ENCODE data around the gene ZFYVE28.

The ZFYVE28 gene

GRCh38 chr4:2261110-2261852 is 157.2 kb downstream of the ZFYVE28 start:
- peak in 1 of 2 donors; percentile 42 for DNase-seq (ENCODE audit: low read depth in 1 of 2, low spot score in 1 of 2)

- DNase-seq (ENCODE audit: low read depth in 1 of 2, low spot score in 1 of 2): no peak
Measured at GRCh38 chr4:2260344-2261109, 157.9 kb downstream of the ZFYVE28 start.

DNA sequence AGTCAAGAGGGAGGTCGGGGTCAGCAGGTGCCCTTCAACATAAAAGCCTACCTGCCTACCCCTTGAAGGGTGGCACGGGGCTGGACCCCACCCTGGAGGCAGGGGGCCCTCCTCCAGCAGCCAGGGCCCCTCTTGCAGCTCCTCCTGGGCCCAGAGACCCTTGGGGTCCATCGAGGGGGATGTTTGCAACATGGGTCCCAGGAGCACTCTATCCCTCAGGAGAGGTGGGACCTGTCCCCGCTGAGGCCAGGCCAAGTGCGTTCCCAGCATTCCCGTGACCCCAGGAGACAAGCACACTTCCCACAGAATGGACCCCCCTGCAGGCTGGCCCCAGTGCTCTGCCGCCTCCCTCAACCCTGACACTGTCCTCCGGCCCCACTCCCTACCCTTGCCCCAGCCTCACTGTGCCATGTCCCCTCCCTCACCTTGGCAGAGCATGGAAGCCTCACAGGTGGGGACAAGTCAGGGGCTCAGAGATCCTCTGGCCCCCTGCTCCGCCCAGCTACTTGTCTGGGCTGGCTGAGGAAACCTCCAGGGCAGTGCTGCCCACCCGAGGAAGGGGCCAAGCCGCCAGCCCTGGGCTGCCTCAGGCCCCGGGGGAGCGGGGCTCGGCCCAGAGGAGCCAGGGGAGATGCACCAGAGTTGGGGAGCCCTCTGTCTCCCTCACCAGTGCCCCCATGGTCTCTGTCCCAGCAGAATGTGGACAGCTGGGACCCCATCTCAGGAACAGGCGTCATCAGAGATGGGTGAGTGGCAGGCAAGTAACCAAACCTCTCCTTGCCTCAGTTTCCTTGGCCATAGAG is 158.7 kb downstream of the ZFYVE28 start:
- peak in 1 of 2 donors; percentile 1 for DNase-seq (ENCODE audit: low read depth in 1 of 2, low spot score in 1 of 2)

- no peak for DNase-seq (ENCODE audit: low read depth in 1 of 2, low spot score in 1 of 2)
Measured at GRCh38 chr4:2259036-2259540, 159.4 kb downstream of the ZFYVE28 start.

- DNase-seq (ENCODE audit: low read depth in 1 of 2, low spot score in 1 of 2): no peak
Measured at GRCh38 chr4:2258091-2259035, 160.1 kb downstream of the ZFYVE28 start.

DNA sequence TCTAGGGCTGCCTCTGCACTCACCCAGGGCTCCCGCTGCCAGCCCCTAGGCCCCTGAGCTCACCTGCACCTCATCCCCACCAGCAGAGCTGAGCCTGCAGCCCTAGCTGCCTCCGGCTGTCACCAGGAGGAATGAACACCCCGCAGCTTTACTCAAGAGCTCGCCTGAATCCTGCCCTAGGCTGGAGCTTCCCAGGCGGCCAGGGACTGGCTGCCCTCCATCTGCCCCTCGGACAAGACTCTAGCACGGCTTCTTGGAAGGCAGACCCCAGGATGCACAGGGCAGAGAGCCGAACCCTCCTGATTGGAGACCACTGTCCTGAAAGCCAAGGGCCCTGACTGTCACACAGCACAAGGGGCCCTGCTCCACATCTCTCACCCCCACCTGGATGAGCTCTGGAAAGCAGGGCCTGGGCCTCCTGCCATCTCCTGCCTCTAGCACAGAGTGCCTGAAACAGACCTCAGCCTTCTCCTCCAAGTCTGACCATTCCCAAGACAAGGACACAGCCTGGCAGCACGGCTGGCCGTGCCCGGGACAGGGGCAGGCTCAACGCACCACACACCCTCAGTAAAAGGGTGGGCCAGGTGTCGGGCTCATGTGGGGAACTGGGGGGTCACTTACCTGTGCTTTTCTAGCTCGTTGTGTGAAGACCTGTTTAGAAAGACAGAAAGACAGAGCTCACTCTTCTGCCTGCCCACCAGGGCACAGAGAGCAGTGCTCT is 160.9 kb downstream of the ZFYVE28 start:
- DNase-seq (ENCODE audit: low read depth in 1 of 2, low spot score in 1 of 2): no peak

DNA sequence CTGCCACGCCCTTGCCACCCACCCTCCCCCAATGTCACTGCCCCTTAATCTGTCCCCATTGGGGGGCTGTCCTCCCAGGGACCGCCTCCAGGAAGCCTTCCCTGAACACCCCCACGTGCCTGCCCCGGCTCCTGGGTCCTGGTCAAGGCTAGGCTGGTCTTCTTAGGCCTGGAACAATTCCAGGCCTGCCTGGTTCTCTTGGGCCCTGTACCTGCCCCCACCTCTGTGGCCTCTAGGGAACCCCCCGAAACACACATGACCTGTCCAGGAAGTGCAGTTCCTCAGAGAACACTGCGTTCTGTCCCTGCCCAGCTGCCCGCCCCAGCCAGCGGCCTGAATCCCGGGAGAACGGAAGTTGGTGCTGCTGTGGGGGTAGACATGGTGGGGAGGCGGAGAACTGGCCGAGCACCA is 161.7 kb downstream of the ZFYVE28 start:
- DNase-seq (ENCODE audit: low read depth in 1 of 2, low spot score in 1 of 2): no peak

DNA sequence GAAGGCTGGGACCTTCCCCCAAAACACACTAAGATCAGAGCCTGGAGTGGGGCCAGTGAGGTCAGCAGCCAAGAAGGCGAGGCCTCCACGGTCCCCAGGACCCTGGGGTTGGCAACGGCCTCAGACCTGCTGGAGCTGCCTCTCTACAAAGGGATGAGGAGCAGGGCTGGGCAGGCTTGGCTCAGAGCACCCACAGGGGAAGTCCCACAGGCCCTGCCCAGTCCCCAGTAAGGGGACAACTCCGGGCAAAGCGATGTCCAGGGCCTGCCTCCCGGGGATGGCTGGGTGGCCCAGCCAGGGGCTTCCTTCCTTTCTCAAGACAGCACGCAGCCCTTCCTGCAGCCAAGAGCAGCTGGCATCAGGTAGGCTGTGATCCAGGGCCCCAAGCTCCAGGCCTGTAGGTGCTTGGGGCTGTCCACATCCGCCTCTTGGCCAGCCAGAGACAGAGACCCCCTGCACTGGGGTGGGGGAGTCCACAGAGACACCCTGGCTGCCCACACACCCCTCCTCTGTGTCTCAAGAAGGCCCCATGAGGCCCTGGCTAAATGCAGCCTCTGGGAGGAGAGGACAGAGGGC is 162.2 kb downstream of the ZFYVE28 start:
- no peak for DNase-seq (ENCODE audit: low read depth in 1 of 2, low spot score in 1 of 2)

- DNase-seq (ENCODE audit: low read depth in 1 of 2, low spot score in 1 of 2): no peak
Measured at GRCh38 chr4:2255501-2256155, 162.8 kb downstream of the ZFYVE28 start.

DNA sequence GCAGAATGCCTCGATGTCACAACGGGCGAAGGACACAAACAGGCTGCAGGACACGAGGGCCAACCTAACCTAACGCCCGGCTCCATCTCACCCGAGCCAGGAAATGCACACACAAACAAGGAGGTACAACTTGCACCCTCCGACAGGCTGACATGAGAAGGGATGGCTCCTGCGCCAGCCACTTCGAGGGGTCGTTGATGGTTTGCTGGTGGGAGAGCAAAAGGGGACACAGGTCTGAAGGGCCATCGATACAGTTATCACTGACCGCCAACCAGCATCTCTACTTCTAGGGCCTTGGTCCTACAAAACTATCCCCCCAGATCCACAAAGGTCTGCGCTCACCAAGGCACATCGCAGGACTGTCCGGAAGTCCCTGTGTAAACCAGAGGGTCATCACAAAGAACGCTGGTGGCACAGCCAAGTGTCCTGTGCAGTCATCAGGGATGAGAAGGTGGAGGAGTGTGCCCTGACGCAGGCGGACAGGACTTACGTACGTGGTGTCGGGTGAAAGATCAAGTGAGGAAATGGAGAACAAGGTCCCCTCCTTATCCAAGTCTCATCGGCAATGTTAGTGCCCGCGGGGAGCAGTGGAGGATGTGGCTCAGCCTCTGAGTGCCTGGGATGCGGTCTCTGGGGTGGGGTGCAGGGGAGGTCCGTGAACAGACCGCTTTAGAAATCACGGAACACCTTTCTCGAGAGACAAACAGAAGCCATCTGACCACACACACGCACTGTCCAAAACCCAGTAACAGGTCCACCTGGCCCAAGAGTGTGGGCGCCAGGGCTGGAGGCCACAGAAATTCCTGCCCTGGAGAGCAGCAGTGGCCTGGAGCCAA is 163.6 kb downstream of the ZFYVE28 start:
- DNase-seq (ENCODE audit: low read depth in 1 of 2, low spot score in 1 of 2): no peak

DNA sequence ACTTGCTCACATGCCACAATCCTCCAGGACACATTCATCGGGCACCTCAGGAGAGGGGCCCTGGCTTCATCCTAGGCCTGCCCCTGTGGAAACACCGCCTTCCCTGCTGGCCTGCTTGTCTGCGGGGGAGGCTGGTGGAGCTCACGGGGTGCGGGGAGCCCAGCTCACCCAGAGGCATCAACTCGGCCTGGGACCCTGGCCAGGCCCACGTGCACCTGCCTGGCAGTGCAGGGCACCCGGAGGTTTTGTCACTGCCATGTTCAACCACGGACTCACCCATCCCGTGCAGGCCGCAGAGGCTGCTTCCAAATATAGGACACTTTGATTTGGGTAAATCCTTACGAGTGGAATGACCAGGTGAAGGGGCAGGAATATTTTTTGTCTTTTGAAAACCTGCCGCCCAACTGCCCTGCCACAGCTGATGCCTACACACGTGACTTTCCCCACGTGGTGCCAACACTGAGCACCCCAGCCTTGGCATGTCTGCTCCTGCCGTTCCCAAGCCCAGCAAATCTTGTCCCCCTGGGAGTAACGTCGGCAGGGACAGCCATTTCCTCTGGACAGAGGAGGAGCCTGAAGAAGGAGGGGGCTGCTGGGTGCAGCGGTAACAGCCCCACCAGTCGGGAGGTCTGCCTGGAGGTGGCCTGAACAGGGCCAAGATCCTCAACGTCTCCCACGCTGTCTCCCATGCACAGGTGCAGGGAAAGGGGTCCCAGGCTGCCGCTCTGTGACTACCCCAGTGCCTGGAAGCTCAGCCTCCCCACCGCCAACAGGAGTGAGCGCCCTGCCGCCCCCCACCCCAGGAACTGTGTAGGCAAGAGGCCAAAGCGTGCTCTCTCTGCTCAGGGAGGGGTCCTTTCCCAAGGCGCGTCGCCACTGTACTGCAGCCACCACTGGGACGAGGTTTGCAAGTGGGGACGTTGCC is 165.0 kb downstream of the ZFYVE28 start:
- DNase-seq (ENCODE audit: low read depth in 1 of 2, low spot score in 1 of 2): no peak

- no peak for DNase-seq (ENCODE audit: low read depth in 1 of 2, low spot score in 1 of 2)
Measured at GRCh38 chr4:2252530-2253091, 165.8 kb downstream of the ZFYVE28 start.

DNA sequence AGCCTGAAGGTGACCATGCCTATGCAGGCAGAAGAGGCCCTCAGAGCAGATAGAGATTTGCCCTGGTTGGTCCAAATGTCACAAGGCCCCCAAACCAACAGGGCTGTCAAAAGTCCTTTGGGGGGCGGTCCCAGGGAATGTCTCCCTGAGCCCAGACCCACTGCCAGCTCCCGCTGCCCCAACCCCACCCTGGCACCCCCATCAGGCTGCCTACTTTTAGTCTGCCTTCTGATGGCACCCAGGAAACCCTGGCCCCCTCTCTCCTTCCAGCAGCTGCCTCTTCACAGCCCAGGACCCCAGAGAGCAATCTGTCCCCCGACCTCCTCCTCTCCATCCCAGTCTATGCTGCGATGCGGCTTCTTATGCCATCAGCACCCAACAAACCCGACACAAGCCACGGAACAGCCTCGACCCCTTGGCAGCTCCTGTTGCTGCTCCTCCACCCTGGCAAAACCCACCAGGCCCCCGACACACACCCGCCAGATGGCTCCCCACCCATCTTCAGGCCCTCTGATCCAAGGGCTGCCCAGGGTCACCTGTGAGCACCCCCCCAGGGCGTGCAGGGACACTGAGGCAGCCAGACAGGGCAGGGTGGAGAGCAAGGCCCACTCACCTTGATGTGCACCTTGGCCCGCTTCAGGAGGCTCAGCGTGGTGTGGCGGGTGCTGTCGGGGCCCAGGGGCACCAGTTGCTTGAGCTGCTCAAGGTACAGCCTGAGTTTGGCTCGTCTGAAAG is 166.5 kb downstream of the ZFYVE28 start:
- DNase-seq (ENCODE audit: low read depth in 1 of 2, low spot score in 1 of 2): no peak

DNA sequence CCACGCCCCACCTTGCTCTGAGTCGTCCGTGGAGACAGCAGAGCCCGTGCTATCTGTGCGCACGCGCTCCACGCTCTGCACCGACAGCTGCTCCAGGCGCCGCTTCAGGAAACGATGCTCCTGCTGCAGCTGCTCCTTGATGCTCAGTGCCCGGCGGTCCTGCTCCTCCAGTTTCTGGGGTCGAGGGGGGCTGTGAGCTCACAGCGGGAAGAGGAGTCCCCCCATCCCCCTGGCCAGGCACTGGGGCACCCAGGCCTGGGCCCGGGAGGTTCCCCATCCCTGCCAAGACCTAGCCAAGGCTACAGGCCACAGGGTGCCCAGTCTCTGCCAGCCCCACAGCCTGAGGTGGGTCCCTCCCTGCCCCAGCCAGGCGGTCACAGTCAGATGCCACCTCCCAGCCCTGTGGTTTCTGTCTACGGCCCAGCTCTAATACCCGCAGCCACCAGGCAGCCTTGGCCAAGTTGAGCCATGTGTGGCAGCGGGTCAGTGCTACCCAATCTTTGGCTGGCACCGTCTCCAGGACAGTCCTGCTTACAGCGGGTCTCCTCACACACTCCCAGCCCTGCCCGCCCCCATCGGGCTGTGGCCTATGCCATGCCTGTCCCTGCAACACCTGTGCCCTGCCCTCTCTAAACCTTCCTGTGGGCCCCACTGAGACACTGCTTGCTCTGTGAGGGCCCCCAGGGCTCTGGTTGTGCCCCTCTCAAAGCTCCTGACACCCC is 167.2 kb downstream of the ZFYVE28 start:
- no peak for DNase-seq (ENCODE audit: low read depth in 1 of 2, low spot score in 1 of 2)

GRCh38 chr4:2250357-2251072 is 167.9 kb downstream of the ZFYVE28 start:
- DNase-seq (ENCODE audit: low read depth in 1 of 2, low spot score in 1 of 2): peak in 1 of 2 donors; percentile 1

Measured in stimulated activated CD4-positive, alpha-beta T cell treated with anti-CD3 and anti-CD28 coated beads, Interleukin-15, amount 100 ng/mL, for 1 hour (primary cell).